Astrocyte (in vitro differentiated cells and primary cell): Measurements from ENCODE around the gene CHST2.

Experiments used
- EZH2 ChIP-seq: IDR thresholded peaks from 2 replicates; pipeline ENCODE4 v1.6.1; 2012; ENCODE audit warnings: mild to moderate bottlenecking, low read length, inconsistent platforms; ENCODE audit not compliant: insufficient read depth
- TF ChIP-seq, protein P1 (sequence below): IDR thresholded peaks from 2 replicates; pipeline ENCODE4 v1.5.1; 2011; ENCODE audit warnings: low read depth, mild to moderate bottlenecking, inconsistent platforms, low read length, moderate library complexity; ENCODE audit not compliant: insufficient read depth

DNA sequence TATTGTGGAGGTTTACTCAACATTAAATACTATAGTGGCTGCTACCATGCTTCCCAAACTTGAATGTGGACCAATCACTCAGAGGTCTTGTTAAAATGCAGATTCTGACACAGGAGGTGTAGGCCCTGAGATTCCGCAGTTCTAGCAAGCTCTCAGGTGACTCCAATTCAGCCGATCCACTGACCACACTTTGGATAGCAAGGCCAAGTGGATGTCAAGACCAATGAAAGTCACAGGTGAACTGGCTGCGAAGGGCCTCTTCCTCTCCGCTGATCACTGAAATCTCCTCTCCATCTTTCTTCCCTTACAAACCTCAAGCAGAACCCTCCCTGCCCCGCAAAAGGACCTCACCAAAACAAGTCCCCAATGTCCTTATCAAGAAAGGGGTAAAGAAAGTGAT, 9.2 kb upstream of the CHST2 start:
- TF ChIP-seq, protein P1, sequence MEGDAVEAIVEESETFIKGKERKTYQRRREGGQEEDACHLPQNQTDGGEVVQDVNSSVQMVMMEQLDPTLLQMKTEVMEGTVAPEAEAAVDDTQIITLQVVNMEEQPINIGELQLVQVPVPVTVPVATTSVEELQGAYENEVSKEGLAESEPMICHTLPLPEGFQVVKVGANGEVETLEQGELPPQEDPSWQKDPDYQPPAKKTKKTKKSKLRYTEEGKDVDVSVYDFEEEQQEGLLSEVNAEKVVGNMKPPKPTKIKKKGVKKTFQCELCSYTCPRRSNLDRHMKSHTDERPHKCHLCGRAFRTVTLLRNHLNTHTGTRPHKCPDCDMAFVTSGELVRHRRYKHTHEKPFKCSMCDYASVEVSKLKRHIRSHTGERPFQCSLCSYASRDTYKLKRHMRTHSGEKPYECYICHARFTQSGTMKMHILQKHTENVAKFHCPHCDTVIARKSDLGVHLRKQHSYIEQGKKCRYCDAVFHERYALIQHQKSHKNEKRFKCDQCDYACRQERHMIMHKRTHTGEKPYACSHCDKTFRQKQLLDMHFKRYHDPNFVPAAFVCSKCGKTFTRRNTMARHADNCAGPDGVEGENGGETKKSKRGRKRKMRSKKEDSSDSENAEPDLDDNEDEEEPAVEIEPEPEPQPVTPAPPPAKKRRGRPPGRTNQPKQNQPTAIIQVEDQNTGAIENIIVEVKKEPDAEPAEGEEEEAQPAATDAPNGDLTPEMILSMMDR: no peak
- no peak for TF ChIP-seq EZH2
